ENCODE results near the gene LAMP5. TPM values are rescaled to one million over a fixed set of nuclear protein-coding genes. Genes with fewer than 3 reads are reported as not detected.

Gene LAMP5
- total and polyA plus RNA-seq, 2 of the 13 experiments (the other 11 are each of a cell fraction or from before 2014, with no cell fraction given): not detected

DNA sequence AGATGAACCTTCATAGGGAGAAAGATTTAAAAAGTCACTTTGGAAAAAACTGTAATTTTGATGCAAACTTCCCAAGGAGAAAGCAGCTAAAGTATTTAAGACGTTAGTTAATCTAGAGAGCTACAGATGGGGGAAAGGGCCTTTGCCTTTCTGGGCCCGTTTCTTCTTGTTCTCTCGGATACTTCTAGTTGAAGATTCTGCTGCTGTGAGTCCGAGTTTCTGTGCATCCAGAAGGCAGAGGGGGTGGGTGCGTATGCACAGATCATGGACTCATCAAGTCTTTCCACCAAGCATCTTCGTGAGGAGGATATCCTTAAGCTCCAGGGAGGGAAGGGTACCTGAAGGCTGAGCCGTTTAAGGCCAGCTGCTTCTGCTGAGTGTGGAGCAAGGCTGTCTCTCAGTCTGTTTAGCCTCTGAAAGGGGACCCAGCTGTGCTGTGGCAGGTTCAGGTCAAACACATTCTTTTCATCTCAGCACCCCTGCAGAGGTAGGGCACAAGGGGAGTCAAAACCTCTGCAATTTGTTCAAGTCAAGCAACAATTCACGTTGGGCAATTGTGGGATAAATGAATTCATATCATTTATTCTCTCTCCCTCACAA lies 4.3 kb downstream of the LAMP5 start:
- Histone ChIP-seq H3K27ac (ENCODE audit: extremely low read length, insufficient read depth, low read length) (no peak overlapping the region), H3K4me3 (replicated peaks in 1 of 3; ENCODE audit: insufficient read depth in 1 of 3, low read depth in 2 of 3, low read length in 3 of 3) (no peak overlapping the region), H3K4me1 (ENCODE audit: insufficient read depth, low read length) (no peaks in the 10 kb centered on the region), H3K36me3 (replicated peaks in 1 of 2; ENCODE audit: control insufficient read depth in 1 of 2, insufficient read depth in 2 of 2, low read length in 2 of 2) (no peaks in the 10 kb centered on the region), H3K27me3 (ENCODE audit: control insufficient read depth in 1 of 2, insufficient read depth in 2 of 2, low read length in 2 of 2) (peaks cover 2 to 56% of the 10 kb centered on the region in 2 experiments; a peak in 4 of 5 replicates), H2AFZ (ENCODE audit: low read length) (no peak overlapping the region), H3K9ac (ENCODE audit: insufficient read depth, low read depth, low read length) (no peak overlapping the region), H3K79me2 (ENCODE audit: insufficient read depth, low read length) (no peaks in the 10 kb centered on the region), H3K4me2 (ENCODE audit: low read depth, low read length) (no peak overlapping the region), H3K9me3 (ENCODE audit: low read length) (no peaks in the 10 kb centered on the region), H4K20me1 (ENCODE audit: insufficient read depth, low read length) (no peaks in the 10 kb centered on the region)
- POLR2A ChIA-PET: no interaction called here
- TF ChIP-seq SP2 (CRISPR knock-in tag; IDR thresholded peaks at IDR 0.05) (no peak), ZNF550 (CRISPR knock-in tag; IDR thresholded peaks at IDR 0.05; ENCODE audit: borderline replicate concordance) (no peak), SPEN (CRISPR knock-in tag; IDR thresholded peaks at IDR 0.05; ENCODE audit: low read depth) (no peak)
- FAIRE-seq (no peak), ATAC-seq (no peak), DNase-seq (ENCODE audit: low spot score) (no peak)
- CTCF ChIA-PET (ENCODE audit: low intra/inter-chr PET ratio, low total read pairs): no interaction called here
- BruUV-seq (replicated peaks): no TSS peak
- in situ Hi-C loops (cut with HindIII; ENCODE audit: extremely low pct_ligation_motif_present, low pct_unique_long_range_greater_than_20kb): no loop called here
- intact Hi-C loops (cut with micrococcal nuclease; ENCODE audit: unreplicated experiment): no loop called here
- 7% methylated on average over 8 of the region's 8 CpGs for WGBS (ENCODE audit: low lambda C conversion rate)

DNA sequence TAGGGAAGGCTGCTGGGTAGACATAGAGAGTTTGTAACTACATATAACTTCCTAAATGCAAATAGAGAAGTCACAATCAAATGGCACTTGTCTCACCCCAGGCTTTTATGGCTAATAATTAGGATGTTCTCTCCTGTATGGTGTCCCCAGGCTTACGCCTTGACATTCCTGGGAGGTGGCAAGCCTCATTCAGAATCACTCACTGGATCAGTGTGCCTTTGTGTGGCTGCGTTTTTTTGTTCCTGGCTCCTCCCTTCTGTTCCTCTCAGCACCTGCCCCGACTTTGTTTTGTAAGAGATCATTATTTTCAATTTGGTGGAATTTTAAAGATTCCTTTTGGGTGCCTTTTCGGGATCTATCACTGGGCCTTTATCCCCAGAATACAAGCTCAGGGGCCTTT lies 5.7 kb downstream of the LAMP5 start:
- Histone ChIP-seq H3K9me3 (ENCODE audit: low read length) (no peaks in the 10 kb centered on the region), H3K4me2 (ENCODE audit: low read depth, low read length) (no peak overlapping the region), H3K79me2 (ENCODE audit: insufficient read depth, low read length) (no peaks in the 10 kb centered on the region), H4K20me1 (ENCODE audit: insufficient read depth, low read length) (no peaks in the 10 kb centered on the region), H3K27ac (ENCODE audit: extremely low read length, insufficient read depth, low read length) (no peak overlapping the region), H3K36me3 (replicated peaks in 1 of 2; ENCODE audit: control insufficient read depth in 1 of 2, insufficient read depth in 2 of 2, low read length in 2 of 2) (no peaks in the 10 kb centered on the region), H3K9ac (ENCODE audit: insufficient read depth, low read depth, low read length) (no peak overlapping the region), H3K4me3 (replicated peaks in 1 of 3; ENCODE audit: insufficient read depth in 1 of 3, low read depth in 2 of 3, low read length in 3 of 3) (no peak overlapping the region), H3K27me3 (ENCODE audit: control insufficient read depth in 1 of 2, insufficient read depth in 2 of 2, low read length in 2 of 2) (peaks cover 0 to 42% of the 10 kb centered on the region in 2 experiments; a peak in 4 of 5 replicates), H2AFZ (ENCODE audit: low read length) (no peak overlapping the region), H3K4me1 (ENCODE audit: insufficient read depth, low read length) (no peaks in the 10 kb centered on the region)
- intact Hi-C loops (cut with micrococcal nuclease; ENCODE audit: unreplicated experiment) (no loop called here), in situ Hi-C loops (cut with HindIII; ENCODE audit: extremely low pct_ligation_motif_present, low pct_unique_long_range_greater_than_20kb) (no loop called here)
- ChIA-PET CTCF (ENCODE audit: low intra/inter-chr PET ratio, low total read pairs) (no interaction called here), POLR2A (no interaction called here)
- DNase-seq (ENCODE audit: low spot score) (no peak), FAIRE-seq (no peak), ATAC-seq (no peak)
- no TSS peak for BruUV-seq (replicated peaks)
- WGBS (ENCODE audit: low lambda C conversion rate): under 1% methylated on average over 4 of the region's 4 CpGs
- no peak for TF ChIP-seq HES4 (CRISPR knock-in tag; IDR thresholded peaks at IDR 0.05; ENCODE audit: borderline replicate concordance)
- TF ChIP-seq ZNF234 (CRISPR knock-in tag; conservative IDR thresholded peaks at IDR 0.05): no peak
- TF ChIP-seq, protein P1, sequence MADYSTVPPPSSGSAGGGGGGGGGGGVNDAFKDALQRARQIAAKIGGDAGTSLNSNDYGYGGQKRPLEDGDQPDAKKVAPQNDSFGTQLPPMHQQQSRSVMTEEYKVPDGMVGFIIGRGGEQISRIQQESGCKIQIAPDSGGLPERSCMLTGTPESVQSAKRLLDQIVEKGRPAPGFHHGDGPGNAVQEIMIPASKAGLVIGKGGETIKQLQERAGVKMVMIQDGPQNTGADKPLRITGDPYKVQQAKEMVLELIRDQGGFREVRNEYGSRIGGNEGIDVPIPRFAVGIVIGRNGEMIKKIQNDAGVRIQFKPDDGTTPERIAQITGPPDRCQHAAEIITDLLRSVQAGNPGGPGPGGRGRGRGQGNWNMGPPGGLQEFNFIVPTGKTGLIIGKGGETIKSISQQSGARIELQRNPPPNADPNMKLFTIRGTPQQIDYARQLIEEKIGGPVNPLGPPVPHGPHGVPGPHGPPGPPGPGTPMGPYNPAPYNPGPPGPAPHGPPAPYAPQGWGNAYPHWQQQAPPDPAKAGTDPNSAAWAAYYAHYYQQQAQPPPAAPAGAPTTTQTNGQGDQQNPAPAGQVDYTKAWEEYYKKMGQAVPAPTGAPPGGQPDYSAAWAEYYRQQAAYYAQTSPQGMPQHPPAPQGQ (CRISPR knock-in tag; IDR thresholded peaks at IDR 0.05; ENCODE audit: borderline replicate concordance): no peak
- no peak for TF ChIP-seq ZNF350 (CRISPR knock-in tag; IDR thresholded peaks at IDR 0.05; ENCODE audit: borderline replicate concordance, low read depth)
- no peak for TF ChIP-seq RFXANK (CRISPR knock-in tag; IDR thresholded peaks at IDR 0.05)
- no peak for TF ChIP-seq SRF (IDR thresholded peaks at IDR 0.05; ENCODE audit: low read depth, low read length)
- no peak for TF ChIP-seq NCOR1 (IDR thresholded peaks at IDR 0.05; ENCODE audit: borderline replicate concordance, low read length)
- no peak for TF ChIP-seq EZH2 (conservative IDR thresholded peaks at IDR 0.05; ENCODE audit: low read depth, low read length)
- TF ChIP-seq, protein P2, sequence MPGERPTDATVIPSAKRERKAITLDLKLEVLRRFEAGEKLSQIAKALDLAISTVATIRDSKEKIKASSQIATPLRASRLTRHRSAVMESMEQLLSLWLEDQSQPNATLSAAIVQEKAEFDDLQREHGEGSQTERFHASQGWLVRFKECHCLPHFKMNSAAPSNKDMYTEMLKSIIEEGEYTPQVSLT (CRISPR knock-in tag; IDR thresholded peaks at IDR 0.05; ENCODE audit: borderline replicate concordance, low read depth): no peak
- no peak for TF ChIP-seq KLF6 (CRISPR knock-in tag; IDR thresholded peaks at IDR 0.05)
- TF ChIP-seq KAT7 (CRISPR knock-in tag; IDR thresholded peaks at IDR 0.05; ENCODE audit: borderline replicate concordance): no peak
- TF ChIP-seq SIX4 (CRISPR knock-in tag; IDR thresholded peaks at IDR 0.05): no peak
- no peak for TF ChIP-seq SALL2 (CRISPR knock-in tag; IDR thresholded peaks at IDR 0.05)
- TF ChIP-seq ZNF441 (CRISPR knock-in tag; IDR thresholded peaks at IDR 0.05; ENCODE audit: borderline replicate concordance): no peak
- no peak for TF ChIP-seq ZMYM2 (CRISPR knock-in tag; IDR thresholded peaks at IDR 0.05)
